Stomach (tissue), 4 donors: ENCODE measurements around the gene UBE2S.
"Not testable (repeated sequence)": the region's sequence is repeated elsewhere in the genome, so short reads cannot be mapped to it uniquely, and the experiment has no call there.

Experiments
- CTCF ChIP-seq, 7 experiments: fragments of 450-650 bp in 4 of 7; fragments of 200-600 bp in 3 of 7; sonication (generic) in 3 of 7; IDR thresholded peaks; one replicate each; pipeline ENCODE4 v1.5.1; 2016 to 2019; ENCODE audit warnings: antibody characterized with exemption in 7 of 7, control low read depth in 2 of 7, mild to moderate bottlenecking in 1 of 7
- POLR2A ChIP-seq, 4 donors: fragments of 450-650 bp; IDR thresholded peaks; one replicate each; pipeline ENCODE4 v1.6.1; 2016; ENCODE audit warnings: antibody characterized with exemption in 4 of 4, control low read depth in 2 of 4, mild to moderate bottlenecking in 1 of 4, moderate library complexity in 1 of 4

GRCh38 chr19:55401390-55401789 lies 6.2 kb downstream of the UBE2S start:
- TF ChIP-seq CTCF, POLR2A (IDR thresholded peaks at IDR 0.05): not testable (repeated sequence)
